Urothelium cell line (cell line): ENCODE measurements around the gene TEKT5.
"Not testable (repeated sequence)": the region's sequence is repeated elsewhere in the genome, so short reads cannot be mapped to it uniquely, and the experiment has no call there.

ENCODE experiments used
- DNase-seq: peaks from one replicate; pipeline ENCODE4 v3.0.0; 2011; ENCODE audit warnings: low spot score, mixed read lengths
- FAIRE-seq: peaks from 2 replicates; lab custom pipeline; 2011; peaks lifted over from hg19 to GRCh38; lab: Jason Lieb, UNC

Gene TEKT5

DNA sequence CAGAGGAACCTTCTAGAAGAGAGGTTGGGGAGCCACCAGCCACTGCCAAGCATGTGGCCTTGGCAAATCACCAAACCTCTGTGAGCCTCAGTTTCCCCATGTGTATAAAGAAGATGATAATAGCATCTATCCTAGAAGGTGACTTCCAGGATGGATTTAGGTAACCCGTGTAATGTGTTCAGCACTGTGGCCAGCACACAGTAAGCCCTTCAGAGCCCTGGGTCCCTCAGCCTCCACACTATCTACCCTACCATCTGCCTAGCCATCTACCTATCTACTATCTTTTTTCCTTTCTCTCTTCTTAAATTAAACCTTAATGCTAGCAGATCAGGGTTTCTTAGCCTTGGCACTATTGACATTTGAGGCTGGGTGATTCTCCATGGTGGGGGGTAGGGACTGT lies 33.0 kb downstream of the TEKT5 start:
- no peak for DNase-seq
- no peak for FAIRE-seq

DNA sequence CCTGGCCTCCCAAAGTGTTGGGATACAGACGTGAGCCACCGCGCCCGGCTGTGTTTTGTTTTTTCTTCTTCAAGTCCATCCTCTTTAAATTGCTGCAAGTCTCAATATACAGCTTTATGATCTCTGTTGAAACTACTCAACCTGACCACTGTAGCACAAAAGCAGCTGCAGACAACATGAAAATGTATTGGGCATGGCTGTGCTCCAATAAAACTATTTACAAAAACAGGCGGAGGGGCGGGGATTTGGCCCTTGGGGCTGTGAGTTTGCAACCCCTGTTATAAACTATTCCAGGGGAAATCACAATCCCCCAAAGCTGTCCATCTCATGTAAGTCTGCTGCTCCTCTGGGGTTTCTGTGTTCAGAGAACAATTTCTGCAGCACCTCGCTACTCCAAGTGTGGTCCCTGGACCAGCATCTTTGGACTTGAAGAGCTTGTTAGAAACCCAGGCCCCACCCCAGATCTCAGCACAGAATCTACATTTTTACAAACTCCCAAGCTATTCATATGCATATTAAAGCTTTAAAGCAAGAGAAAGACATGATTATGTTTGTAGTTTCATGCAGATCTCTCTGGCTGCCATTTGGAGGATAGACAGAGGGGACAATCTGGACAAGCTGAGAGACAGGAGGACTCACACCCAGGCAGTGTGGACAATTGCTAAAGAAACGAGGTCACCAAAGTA lies 33.6 kb downstream of the TEKT5 start:
- DNase-seq (no peak), FAIRE-seq (no peak)

- no peak for FAIRE-seq
- no peak for DNase-seq
Observed at GRCh38 chr16:10658943-10659342, 35.8 kb downstream of the TEKT5 start.

- no peak for FAIRE-seq
- DNase-seq = no peak
Observed at GRCh38 chr16:10657925-10658324, 36.8 kb downstream of the TEKT5 start.

- FAIRE-seq (no peak), DNase-seq (no peak)
Observed at GRCh38 chr16:10656618-10657017, 38.1 kb downstream of the TEKT5 start.

GRCh38 chr16:10655415-10655977 lies 39.2 kb downstream of the TEKT5 start:
- FAIRE-seq = no peak
- DNase-seq = no peak

DNA sequence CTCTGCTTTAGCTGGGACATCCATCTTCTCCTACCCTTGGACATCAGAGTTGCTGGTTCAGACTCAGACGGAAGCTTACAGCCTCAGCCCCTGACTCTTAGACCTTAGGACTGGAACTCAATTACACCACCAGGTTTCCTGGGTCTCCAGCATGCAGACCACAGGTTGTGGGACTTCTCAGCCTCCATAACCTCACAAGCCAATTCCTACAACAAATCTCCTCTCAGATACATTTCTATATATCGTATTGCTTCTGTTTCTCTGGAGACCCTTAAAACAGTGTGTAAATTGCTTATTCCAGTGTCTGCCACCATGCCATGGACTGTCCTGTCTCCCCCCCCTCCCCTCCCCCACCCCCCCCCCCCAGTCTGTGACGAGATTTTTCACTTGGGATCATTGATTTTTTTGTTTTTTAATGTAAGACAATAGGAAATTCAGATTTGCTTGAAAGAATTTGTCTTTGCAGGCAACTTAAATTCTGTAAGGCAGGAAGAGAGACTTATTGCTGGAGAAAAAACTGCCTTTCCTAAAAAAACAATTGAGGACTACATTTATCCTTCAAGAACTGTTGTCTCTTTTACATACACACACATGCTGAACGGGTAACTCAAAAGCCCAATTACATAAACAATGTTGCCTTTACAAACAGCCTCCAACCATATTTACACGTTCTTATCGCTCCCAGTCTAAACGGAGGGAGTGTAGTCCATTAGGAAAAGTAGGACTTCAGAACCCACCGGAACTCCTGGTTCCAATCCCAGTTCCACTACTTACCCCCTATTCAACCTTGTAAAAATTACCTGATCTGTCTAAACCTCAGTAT lies 39.9 kb downstream of the TEKT5 start:
- DNase-seq (no peak), FAIRE-seq (no peak)

GRCh38 chr16:10652730-10653590 lies 41.8 kb downstream of the TEKT5 start:
- no peak for FAIRE-seq

DNA sequence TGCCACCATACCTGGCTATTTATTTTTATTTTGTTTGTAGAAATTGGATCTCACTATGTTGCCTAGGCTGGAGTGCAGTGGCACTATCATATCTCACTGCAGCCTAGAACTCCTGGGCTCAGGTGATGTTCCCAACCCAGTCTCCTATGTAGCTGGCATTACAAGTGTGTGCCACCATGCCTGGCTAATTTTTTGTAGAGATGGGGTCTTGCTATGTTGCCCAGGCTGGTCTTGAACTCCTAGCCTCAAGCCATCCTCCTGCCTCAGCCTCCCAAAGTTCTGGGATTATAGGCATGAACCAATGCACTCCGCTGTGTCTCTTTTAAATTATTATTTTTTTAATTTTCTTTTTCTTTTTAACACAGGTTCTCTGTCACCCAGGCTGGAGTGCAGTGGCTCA lies 45.6 kb downstream of the TEKT5 start:
- not testable (repeated sequence) for DNase-seq, FAIRE-seq

More at GRCh38 chr16:10652730-10653590, 41.8 kb downstream of the TEKT5 start:
- peak; percentile 60 for DNase-seq

DNA sequence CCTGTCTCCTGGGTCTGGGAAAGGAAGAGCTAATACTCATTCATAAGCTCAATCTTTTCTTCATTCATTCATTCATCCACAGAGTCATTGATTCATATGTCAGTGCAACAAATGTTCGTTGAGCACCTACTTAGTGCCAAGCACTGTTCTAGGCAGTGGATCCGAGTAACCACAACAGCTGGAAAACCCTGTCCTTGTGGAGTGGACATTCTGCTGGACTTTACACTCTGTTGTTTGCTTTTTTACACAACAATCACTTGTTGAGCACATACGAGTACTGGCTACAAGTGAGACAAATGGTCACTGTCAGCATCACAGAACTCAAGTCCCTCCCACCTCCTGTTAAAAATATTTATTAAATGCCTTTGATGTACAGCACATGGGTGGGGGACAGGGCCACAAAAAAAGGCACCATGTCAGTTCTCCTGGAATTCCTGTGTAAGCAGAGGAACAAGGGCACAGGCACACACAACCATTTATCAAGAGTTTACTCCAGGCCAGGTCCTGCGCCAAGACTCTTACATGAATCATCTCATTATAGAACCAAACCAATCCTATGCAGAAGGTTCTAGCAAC lies 46.9 kb downstream of the TEKT5 start:
- FAIRE-seq = no peak
- no peak for DNase-seq

- FAIRE-seq (no peak), DNase-seq (no peak)
Observed at GRCh38 chr16:10647264-10647720, 47.4 kb downstream of the TEKT5 start.

DNA sequence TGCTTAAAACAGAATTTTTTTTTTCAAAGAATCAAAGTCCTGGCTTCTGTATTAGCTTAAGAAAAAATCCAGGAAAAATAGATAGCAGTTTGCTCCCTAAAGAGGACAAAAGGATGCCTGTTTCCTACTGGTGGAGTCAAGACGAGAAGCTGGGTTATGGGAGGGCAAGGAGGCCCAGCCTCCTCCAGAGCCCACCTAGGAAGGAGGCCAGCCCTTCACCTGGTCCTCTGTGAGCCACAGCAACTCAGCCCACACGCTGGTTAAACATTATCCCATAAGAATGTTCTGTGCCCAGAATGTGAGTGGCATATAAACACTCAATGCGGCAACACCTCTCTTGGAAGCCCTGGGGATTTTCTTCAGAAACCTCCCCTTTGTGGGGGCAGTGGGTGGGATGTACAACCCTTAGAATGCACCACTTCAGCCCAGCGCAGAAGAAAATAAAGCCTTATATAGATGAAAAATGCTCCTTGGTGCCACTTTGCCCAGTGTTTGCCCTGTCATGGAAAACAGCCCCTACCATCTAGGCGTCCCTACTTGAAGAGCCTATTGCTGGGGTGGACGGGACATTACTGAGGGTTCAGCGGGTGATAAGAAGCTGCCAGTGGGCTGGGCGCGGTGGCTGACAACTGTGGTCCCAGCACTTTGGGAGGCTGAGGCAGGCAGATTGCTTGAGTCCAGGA lies 48.0 kb downstream of the TEKT5 start:
- no peak for FAIRE-seq
- DNase-seq = no peak

GRCh38 chr16:10646228-10646580 lies 48.5 kb downstream of the TEKT5 start:
- no peak for DNase-seq
- FAIRE-seq = no peak

GRCh38 chr16:10644092-10644491 lies 50.6 kb downstream of the TEKT5 start:
- no peak for DNase-seq
- no peak for FAIRE-seq

GRCh38 chr16:10642964-10643363 lies 51.8 kb downstream of the TEKT5 start:
- DNase-seq (no peak), FAIRE-seq (no peak)

GRCh38 chr16:10641953-10642949 lies 52.5 kb downstream of the TEKT5 start:
- FAIRE-seq (no peak), DNase-seq (no peak)

- FAIRE-seq (no peak), DNase-seq (no peak)
Observed at GRCh38 chr16:10641555-10641952, 53.2 kb downstream of the TEKT5 start.

- FAIRE-seq = no peak
- DNase-seq = no peak
Observed at GRCh38 chr16:10640934-10641333, 53.8 kb downstream of the TEKT5 start.

DNA sequence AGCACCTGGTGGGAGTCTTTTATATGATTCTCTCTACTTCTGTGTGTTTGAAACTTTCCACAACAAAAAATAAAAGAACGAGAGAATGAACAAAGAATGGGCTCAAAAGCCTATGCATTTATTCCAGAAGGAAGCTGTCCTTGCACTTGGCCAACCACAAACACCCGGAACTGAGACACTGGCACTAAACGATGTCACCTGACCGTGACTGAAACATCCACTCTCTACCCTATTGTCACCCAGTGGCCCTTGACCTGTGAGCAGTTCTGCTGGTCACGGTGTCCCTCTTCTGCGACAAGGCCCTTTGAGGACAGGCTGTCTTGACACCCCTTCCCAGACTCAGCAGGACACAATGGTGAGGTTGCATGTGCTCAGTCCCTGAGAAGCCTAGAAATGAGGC lies 56.6 kb downstream of the TEKT5 start:
- no peak for DNase-seq
- FAIRE-seq = no peak
